ENCODE data around the gene UACA.

Gene UACA

GRCh38 chr15:70635895-70636294 lies 127.5 kb downstream of the UACA start:
- Histone ChIP-seq H3K27ac (ENCODE audit: poor library complexity, severe bottlenecking) (no peak overlapping the region), H3K27me3 (ENCODE audit: insufficient read depth, poor library complexity, severe bottlenecking) (no peaks in the 10 kb centered on the region), H3K9me3 (ENCODE audit: severe bottlenecking) (no peaks in the 10 kb centered on the region), H3K4me1 (ENCODE audit: insufficient read depth, poor library complexity, severe bottlenecking) (no peaks in the 10 kb centered on the region), H3K4me3 (ENCODE audit: severe bottlenecking) (no peak overlapping the region), H3K36me3 (ENCODE audit: low read depth) (no peaks in the 10 kb centered on the region)
- TF ChIP-seq, protein P1, sequence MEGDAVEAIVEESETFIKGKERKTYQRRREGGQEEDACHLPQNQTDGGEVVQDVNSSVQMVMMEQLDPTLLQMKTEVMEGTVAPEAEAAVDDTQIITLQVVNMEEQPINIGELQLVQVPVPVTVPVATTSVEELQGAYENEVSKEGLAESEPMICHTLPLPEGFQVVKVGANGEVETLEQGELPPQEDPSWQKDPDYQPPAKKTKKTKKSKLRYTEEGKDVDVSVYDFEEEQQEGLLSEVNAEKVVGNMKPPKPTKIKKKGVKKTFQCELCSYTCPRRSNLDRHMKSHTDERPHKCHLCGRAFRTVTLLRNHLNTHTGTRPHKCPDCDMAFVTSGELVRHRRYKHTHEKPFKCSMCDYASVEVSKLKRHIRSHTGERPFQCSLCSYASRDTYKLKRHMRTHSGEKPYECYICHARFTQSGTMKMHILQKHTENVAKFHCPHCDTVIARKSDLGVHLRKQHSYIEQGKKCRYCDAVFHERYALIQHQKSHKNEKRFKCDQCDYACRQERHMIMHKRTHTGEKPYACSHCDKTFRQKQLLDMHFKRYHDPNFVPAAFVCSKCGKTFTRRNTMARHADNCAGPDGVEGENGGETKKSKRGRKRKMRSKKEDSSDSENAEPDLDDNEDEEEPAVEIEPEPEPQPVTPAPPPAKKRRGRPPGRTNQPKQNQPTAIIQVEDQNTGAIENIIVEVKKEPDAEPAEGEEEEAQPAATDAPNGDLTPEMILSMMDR (IDR thresholded peaks at IDR 0.05; ENCODE audit: poor library complexity, severe bottlenecking), result no peak
- ATAC-seq (ENCODE audit: low read depth) (no peak), DNase-seq (ENCODE audit: low spot score) (no peak)

DNA sequence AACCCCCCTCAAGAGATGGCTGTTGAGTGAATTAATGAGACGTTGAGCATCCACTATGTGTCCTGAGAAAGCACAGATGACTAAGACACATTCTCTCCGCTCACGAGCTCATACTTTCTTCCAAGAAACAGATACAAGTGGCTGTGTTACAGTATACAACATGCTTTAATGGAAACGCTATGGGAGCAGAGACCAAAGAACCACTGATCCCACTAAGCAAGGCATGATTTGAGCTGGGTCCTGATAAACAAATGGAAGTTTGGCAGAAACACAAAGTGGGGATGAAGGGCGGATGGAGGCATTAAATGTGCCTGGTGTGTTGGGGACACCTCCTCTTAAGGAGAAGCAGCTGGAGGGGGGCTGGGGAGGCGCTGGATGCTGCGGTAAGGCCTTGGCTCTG lies 129.4 kb downstream of the UACA start:
- H3K4me1 ChIP-seq (ENCODE audit: insufficient read depth, poor library complexity, severe bottlenecking), result no peaks in the 10 kb centered on the region
- no peaks in the 10 kb centered on the region for H3K9me3 ChIP-seq (ENCODE audit: severe bottlenecking)
- ATAC-seq (ENCODE audit: low read depth), result no peak
- H3K4me3 ChIP-seq (ENCODE audit: severe bottlenecking), result no peak overlapping the region
- no peaks in the 10 kb centered on the region for H3K36me3 ChIP-seq (ENCODE audit: low read depth)
- TF ChIP-seq, protein P1 (IDR thresholded peaks at IDR 0.05; ENCODE audit: poor library complexity, severe bottlenecking), result no peak
- H3K27ac ChIP-seq (ENCODE audit: poor library complexity, severe bottlenecking), result no peak overlapping the region
- H3K27me3 ChIP-seq (ENCODE audit: insufficient read depth, poor library complexity, severe bottlenecking), result no peaks in the 10 kb centered on the region
- no peak for DNase-seq (ENCODE audit: low spot score)

- TF ChIP-seq, protein P1 (IDR thresholded peaks at IDR 0.05; ENCODE audit: poor library complexity, severe bottlenecking), result no peak
- no peak for DNase-seq (ENCODE audit: low spot score)
- H3K27ac ChIP-seq (ENCODE audit: poor library complexity, severe bottlenecking), result no peak overlapping the region
These were observed 130.1 kb downstream of the UACA start for GRCh38 chr15:70633103-70633831.

GRCh38 chr15:70632491-70633102 lies 130.8 kb downstream of the UACA start:
- H3K27ac ChIP-seq (ENCODE audit: poor library complexity, severe bottlenecking), result no peak overlapping the region
- TF ChIP-seq, protein P1 (IDR thresholded peaks at IDR 0.05; ENCODE audit: poor library complexity, severe bottlenecking), result no peak

More at GRCh38 chr15:70633103-70633831, 130.1 kb downstream of the UACA start:
- Histone ChIP-seq H3K4me1 (ENCODE audit: insufficient read depth, poor library complexity, severe bottlenecking) (no peaks in the 10 kb centered on the region), H3K4me3 (ENCODE audit: severe bottlenecking) (no peak overlapping the region), H3K9me3 (ENCODE audit: severe bottlenecking) (no peaks in the 10 kb centered on the region), H3K27me3 (ENCODE audit: insufficient read depth, poor library complexity, severe bottlenecking) (no peaks in the 10 kb centered on the region), H3K36me3 (ENCODE audit: low read depth) (no peaks in the 10 kb centered on the region)
- no peak for ATAC-seq (ENCODE audit: low read depth)

GRCh38 chr15:70632079-70632478 lies 131.3 kb downstream of the UACA start:
- Histone ChIP-seq H3K36me3 (ENCODE audit: low read depth) (no peaks in the 10 kb centered on the region), H3K27me3 (ENCODE audit: insufficient read depth, poor library complexity, severe bottlenecking) (no peaks in the 10 kb centered on the region), H3K27ac (ENCODE audit: poor library complexity, severe bottlenecking) (no peak overlapping the region), H3K4me3 (ENCODE audit: severe bottlenecking) (no peak overlapping the region), H3K9me3 (ENCODE audit: severe bottlenecking) (no peaks in the 10 kb centered on the region), H3K4me1 (ENCODE audit: insufficient read depth, poor library complexity, severe bottlenecking) (no peaks in the 10 kb centered on the region)
- TF ChIP-seq, protein P1 (IDR thresholded peaks at IDR 0.05; ENCODE audit: poor library complexity, severe bottlenecking), result no peak
- DNase-seq (ENCODE audit: low spot score), result no peak
- ATAC-seq (ENCODE audit: low read depth), result no peak

More at GRCh38 chr15:70632491-70633102, 130.8 kb downstream of the UACA start:
- ATAC-seq (ENCODE audit: low read depth), result no peak
- Histone ChIP-seq H3K27me3 (ENCODE audit: insufficient read depth, poor library complexity, severe bottlenecking) (no peaks in the 10 kb centered on the region), H3K9me3 (ENCODE audit: severe bottlenecking) (no peaks in the 10 kb centered on the region), H3K4me3 (ENCODE audit: severe bottlenecking) (no peak overlapping the region), H3K36me3 (ENCODE audit: low read depth) (no peaks in the 10 kb centered on the region), H3K4me1 (ENCODE audit: insufficient read depth, poor library complexity, severe bottlenecking) (no peaks in the 10 kb centered on the region)
- no peak for DNase-seq (ENCODE audit: low spot score)

Data from RWPE2 (cell line).